Stimulated activated CD8-positive, alpha-beta memory T cell treated with anti-CD3 and anti-CD28 coated beads, Interleukin-7, amount 100 ng/mL, for 24 hours (primary cell): ENCODE data around the gene PLEKHJ1.
"Not testable (repeated sequence)": the region's sequence is repeated elsewhere in the genome, so short reads cannot be mapped to it uniquely, and the experiment has no call there.

ENCODE experiments used
- DNase-seq: peaks from one replicate; pipeline ENCODE4 v3.0.0-alpha.2; 2020; ENCODE audit warnings: low read depth

The PLEKHJ1 gene, protein sequence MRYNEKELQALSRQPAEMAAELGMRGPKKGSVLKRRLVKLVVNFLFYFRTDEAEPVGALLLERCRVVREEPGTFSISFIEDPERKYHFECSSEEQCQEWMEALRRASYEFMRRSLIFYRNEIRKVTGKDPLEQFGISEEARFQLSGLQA

GRCh38 chr19:2236314-2237050, at the start of gene PLEKHJ1, which contains the start of gene SF3A2:
Gene PLEKHJ1, minus strand, starts transcription at chr19:2236329. Its CDS starts 81 bp downstream, at chr19:2236248.
Gene SF3A2, plus strand, starts transcription at chr19:2236824. Its CDS starts 6,595 bp downstream, at chr19:2243419.
- peak; percentile 96 for DNase-seq

GRCh38 chr19:2283835-2284507, 47.8 kb upstream of the PLEKHJ1 start:
- no peak for DNase-seq

DNA sequence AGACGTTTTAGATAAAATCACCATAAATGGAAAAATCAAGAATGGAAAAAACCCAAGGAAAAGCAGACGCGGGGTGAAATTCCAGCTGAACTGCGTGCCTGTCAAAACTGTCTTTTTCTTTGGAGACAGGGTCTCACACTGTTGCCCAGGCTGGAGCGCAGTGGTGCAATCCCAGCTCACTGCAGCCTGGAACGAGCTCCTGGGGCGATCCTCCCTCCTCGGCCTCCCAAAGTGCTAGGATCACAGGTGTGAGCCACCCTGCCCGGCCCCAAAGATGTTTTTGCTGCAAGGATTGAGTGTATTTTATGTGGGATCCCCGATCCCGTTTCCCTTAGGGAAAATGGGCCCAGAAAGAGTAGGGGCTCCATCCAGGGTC, 46.7 kb upstream of the PLEKHJ1 start:
- no peak for DNase-seq

DNA sequence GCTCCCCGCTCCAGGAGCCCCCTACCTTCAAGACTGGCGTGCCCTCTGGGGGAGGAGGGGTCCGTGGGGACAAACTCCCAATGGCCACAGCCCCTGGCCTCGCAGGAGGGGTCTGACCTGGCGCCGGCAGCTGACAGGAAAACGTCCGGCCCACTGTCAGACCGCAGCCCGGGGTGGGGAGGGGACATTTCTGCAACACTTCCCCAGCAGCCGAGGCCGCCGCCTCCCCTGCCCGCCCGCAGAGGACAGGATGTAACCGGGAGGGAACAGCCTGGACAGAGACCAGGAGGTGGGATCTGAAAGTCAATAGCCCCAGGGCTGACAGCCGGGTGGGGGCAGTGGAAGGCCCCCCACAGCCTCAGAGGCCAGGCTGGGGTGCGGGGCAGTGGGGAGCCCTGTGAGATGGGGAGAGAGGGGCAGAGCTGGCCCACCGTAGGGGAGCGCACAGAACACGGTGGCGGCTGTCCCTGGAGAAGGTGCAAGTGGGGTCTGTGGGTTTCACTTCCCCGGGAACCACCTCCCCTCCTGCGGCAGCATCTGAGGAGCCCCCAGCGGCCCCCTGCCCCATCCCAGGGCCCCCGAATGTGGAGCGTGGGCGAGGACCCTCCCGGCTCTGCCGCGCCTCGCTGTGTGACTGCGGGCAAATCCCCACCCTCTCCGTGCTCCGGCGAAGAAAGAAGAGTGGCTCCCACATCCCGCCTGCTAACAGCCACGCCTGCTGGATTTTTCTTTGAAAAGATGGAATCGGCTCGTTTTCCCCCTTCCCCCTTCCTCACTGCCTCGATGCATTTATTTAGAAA, 46.1 kb upstream of the PLEKHJ1 start, which contains the start of gene PEAK3:
Gene PEAK3 (minus strand): TSS at position 114 of the 800 bp plus-strand sequence. CDS start 1,244 bp downstream, outside the sequence.
- DNase-seq = no peak

DNA sequence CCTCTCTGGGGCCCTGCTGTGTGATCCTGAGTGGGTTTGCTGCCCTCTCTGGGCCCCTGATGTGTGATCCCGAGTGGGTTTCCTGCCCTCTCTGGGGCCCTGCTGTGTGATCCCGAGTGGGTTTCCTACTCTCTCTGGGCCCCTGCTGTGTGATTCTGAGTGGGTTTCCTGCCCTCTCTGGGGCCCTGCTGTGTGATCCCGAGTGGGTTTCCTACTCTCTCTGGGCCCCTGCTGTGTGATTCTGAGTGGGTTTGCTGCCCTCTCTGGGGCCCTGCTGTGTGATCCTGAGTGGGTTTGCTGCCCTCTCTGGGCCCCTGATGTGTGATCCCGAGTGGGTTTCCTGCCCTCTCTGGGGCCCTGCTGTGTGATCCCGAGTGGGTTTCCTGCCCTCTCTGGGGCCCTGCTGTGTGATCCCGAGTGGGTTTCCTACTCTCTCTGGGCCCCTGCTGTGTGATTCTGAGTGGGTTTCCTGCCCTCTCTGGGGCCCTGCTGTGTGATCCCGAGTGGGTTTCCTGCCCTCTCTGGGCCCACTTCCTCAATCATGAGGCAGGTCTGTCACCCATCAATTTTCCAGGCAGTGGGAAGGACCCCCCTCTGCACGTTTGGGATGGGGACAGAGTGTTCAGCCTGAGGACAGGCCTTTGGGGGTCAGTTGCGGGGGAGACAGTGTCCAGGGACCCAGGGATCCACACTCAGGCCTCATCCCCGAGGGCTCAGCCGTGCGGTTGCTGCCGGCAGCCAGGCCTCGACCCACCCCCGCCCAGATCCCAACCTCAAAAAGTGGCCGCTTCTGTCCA, 45.3 kb upstream of the PLEKHJ1 start:
- DNase-seq = not testable (repeated sequence)

DNA sequence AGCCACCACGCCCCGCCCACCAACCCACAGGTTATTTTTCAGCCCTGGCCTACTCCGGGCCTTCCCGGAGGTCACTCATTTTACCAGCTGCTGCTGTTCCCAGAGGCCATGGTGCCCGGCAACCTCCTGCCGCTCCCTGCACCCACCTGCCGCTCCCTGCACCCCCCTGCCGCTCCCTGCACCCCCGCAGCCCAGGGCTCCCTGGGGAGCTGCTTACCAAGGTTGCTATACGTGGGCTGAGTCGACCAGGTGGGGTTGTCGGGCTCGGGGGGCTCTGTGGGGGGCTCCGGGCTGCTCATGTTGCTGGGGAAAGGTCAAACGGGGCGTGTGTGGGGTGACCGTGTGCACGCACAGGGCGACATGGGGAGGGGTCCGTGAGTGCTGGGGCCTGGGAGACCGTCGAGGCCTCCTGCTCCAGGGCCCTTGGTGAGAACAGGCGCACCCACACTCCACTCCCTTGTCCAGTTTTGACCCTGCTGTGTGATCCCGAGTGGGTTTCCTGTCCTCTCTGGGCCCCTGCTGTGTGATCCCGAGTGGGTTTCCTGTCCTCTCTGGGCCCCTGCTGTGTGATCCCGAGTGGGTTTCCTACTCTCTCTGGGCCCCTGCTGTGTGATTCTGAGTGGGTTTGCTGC, 44.6 kb upstream of the PLEKHJ1 start:
- no peak for DNase-seq

DNA sequence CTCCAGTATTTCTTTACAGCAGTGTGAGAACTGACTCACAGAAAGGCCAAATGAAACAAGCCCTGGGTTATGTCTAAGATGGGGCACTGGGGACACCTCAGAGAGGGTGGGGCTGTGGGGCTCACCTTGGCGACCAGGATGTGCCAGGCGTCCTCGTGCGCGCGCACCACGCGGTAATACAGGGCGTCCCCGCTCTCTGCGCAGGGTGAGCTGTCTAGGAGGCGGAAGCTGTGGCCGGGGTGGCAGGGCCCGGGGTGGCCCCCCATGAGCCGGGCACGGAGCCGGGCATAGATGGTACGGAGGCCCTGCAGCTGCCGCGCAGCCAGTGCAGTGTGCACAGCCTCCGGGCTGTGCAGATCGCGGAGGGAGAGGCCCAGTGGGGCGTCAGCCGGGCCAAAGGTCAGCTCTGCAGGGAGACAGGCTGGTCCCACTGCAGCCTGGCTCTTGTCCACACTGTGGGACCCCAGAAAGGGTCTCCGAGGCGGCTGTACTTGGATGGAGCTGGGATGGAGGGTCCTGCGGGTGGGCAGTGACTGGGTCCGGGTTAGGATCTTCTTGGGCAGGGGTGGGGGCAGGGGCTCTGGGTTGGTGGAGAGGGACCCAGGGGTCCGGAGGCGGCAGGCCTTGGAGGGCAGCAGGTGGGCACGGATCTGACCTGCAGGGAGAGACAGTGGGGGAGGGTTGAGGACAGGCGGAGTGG, 42.5 kb upstream of the PLEKHJ1 start:
- DNase-seq = no peak

GRCh38 chr19:2277138-2277537, 41.0 kb upstream of the PLEKHJ1 start:
- no peak for DNase-seq

GRCh38 chr19:2276429-2276986, 40.4 kb upstream of the PLEKHJ1 start:
- DNase-seq = no peak

- DNase-seq = no peak
Measured at GRCh38 chr19:2275588-2276428, 39.7 kb upstream of the PLEKHJ1 start.

- no peak for DNase-seq
Measured at GRCh38 chr19:2274931-2275535, 38.9 kb upstream of the PLEKHJ1 start.

DNA sequence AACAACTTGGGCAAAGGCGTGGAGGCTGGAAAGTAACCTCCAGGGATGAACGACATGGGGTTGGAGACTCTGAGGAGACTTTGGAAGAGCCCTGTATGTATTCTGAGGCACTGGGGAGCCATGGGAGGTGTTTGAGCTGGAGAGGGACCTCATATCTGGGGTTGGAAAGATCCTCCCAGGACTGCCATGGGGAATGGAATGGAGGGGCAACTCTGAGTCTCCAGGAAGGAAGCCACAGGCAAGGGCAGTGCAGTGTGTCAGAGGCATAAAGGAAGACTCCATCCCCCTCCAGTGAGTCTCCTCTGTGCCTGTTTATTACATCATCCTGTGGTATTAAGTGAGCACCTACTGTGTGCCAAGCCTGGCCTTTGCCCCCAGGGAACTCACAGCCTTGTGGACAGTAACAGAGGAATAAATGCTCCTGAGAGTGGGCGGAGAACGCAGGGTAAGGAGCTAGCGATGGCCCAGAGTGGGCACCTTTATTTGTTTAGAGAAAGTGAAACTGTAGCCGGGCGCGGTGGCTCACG, 38.1 kb upstream of the PLEKHJ1 start:
- no peak for DNase-seq

GRCh38 chr19:2273356-2274184, 37.4 kb upstream of the PLEKHJ1 start:
- peak; percentile 55 for DNase-seq

- DNase-seq = no peak
Measured at GRCh38 chr19:2271234-2272103, 35.3 kb upstream of the PLEKHJ1 start.

- no peak for DNase-seq
Measured at GRCh38 chr19:2270423-2271233, 34.5 kb upstream of the PLEKHJ1 start.

DNA sequence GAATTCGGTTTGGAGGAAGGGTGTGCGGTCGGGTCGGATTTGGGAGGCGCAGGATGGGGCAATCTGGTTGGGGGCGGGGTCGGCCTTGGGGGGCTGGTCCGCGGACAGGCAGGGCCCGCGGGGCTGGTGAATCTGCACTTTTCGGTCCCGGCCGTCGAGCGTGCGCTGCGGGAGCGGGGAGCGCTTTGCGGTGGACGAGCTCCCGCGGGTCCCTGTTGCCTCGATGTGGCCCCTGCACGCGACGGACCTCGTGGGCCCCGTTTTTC, 34.0 kb upstream of the PLEKHJ1 start:
- no peak for DNase-seq
